ENCODE results near the gene TGFBR2. TPM values are rescaled to one million over a fixed set of nuclear protein-coding genes. Genes with fewer than 3 reads are reported as not detected.

The TGFBR2 gene
- total RNA-seq, 1 experiment from 2014 or later, result 48.2 TPM

GRCh38 chr3:30607032-30607833, 832 bp downstream of the TGFBR2 start:
- CTCF ChIA-PET, result interaction anchor here (1.4 kb wide), 1 partner anchor 86 kb away, joined by 7 read pairs; no protein-coding TSS in a partner anchor

GRCh38 chr3:30608598-30608947, 2.2 kb downstream of the TGFBR2 start:
- DNase-seq (no peak), ATAC-seq (no peak)
- Histone ChIP-seq H3K27me3 (ENCODE audit: low read length) (no peaks in the 10 kb centered on the region), H2AFZ (ENCODE audit: low read length) (no peak overlapping the region), H3K4me1 (ENCODE audit: insufficient read depth, low read length) (peaks cover 67% of the 10 kb centered on the region), H3K9ac (ENCODE audit: low read length) (peak overlapping the region; percentile 43), H3K9me3 (ENCODE audit: low read length) (no peaks in the 10 kb centered on the region), H3K4me3 (ENCODE audit: low read length) (peak overlapping the region; percentile 69), H3F3A (ENCODE audit: low read length, unreplicated experiment) (no peaks in the 10 kb centered on the region), H4K20me1 (ENCODE audit: low read length) (peaks cover 36% of the 10 kb centered on the region), H3K27ac (ENCODE audit: low read length) (0 out of 2 replicates have a peak overlapping the region, but pooled peaks have one; percentile 3), H3K9me2 (replicated peaks; ENCODE audit: low read length) (no peaks in the 10 kb centered on the region), H3K4me2 (ENCODE audit: low read length) (peak overlapping the region; percentile 79), H3K36me3 (ENCODE audit: low read depth, low read length) (0 out of 2 replicates have a peak, but pooled peaks cover 4% of the 10 kb centered on the region), H3K79me2 (ENCODE audit: low read length) (peaks cover 69% of the 10 kb centered on the region)
- ChIA-PET CTCF (interaction anchor here (1.1 kb wide), 1 partner anchor 140 kb away, joined by 4 read pairs; no protein-coding TSS in a partner anchor), POLR2A (ENCODE audit: unreplicated experiment) (no interaction called here)
- intact Hi-C loops (cut with micrococcal nuclease), result loop anchor here (5.0 kb wide), 3 partner anchors 139 to 496 kb away; no protein-coding TSS in a partner anchor
- TSS peak; percentile 27 for BruUV-seq (replicated peaks)
- TF ChIP-seq CTCF (conservative IDR thresholded peaks at IDR 0.05; ENCODE audit: low read depth, low read length) (no peak), EZH2 (IDR thresholded peaks at IDR 0.05; ENCODE audit: low read length, unreplicated experiment) (no peak), EZH2phosphoT487 (IDR thresholded peaks at IDR 0.05; ENCODE audit: borderline replicate concordance, low read length) (no peak)

More at GRCh38 chr3:30607032-30607833, 832 bp downstream of the TGFBR2 start:
- Histone ChIP-seq H3K27me3 (ENCODE audit: low read length) (no peaks in the 10 kb centered on the region), H2AFZ (ENCODE audit: low read length) (peak overlapping the region; percentile 76), H3K36me3 (ENCODE audit: low read depth, low read length) (no peaks in the 10 kb centered on the region), H3K4me2 (ENCODE audit: low read length) (peak overlapping the region; percentile 87), H3K9me2 (replicated peaks; ENCODE audit: low read length) (no peaks in the 10 kb centered on the region), H4K20me1 (ENCODE audit: low read length) (peaks cover 30% of the 10 kb centered on the region), H3K4me3 (ENCODE audit: low read length) (peak overlapping the region; percentile 94), H3K9ac (ENCODE audit: low read length) (peak overlapping the region; percentile 98), H3K4me1 (ENCODE audit: insufficient read depth, low read length) (peaks cover 56% of the 10 kb centered on the region), H3K79me2 (ENCODE audit: low read length) (peaks cover 56% of the 10 kb centered on the region), H3K9me3 (ENCODE audit: low read length) (no peaks in the 10 kb centered on the region), H3F3A (ENCODE audit: low read length, unreplicated experiment) (no peaks in the 10 kb centered on the region), H3K27ac (ENCODE audit: low read length) (peak overlapping the region; percentile 88)
- intact Hi-C loops (cut with micrococcal nuclease), result loop anchor here (2.0 to 5.0 kb wide), 9 partner anchors 28 to 495 kb away; no protein-coding TSS in a partner anchor
- DNase-seq (peak; percentile 58), ATAC-seq (peak; percentile 16)
- TF ChIP-seq EZH2 (IDR thresholded peaks at IDR 0.05; ENCODE audit: low read length, unreplicated experiment) (no peak), EZH2phosphoT487 (IDR thresholded peaks at IDR 0.05; ENCODE audit: borderline replicate concordance, low read length) (no peak), CTCF (conservative IDR thresholded peaks at IDR 0.05; ENCODE audit: low read depth, low read length) (no peak)
- no TSS peak for BruUV-seq (replicated peaks)
- POLR2A ChIA-PET (ENCODE audit: unreplicated experiment), result interaction anchor here (0.6 to 1.9 kb wide), 5 partner anchors 26 to 291 kb away, joined by 3 to 7 read pairs (median 4); no protein-coding TSS in a partner anchor

All from PC-3 (cell line).